ENCODE results near the gene TCL1B.
"Not testable (repeated sequence)": the region's sequence is repeated elsewhere in the genome, so short reads cannot be mapped to it uniquely, and the experiment has no call there.

TCL1B gene

DNA sequence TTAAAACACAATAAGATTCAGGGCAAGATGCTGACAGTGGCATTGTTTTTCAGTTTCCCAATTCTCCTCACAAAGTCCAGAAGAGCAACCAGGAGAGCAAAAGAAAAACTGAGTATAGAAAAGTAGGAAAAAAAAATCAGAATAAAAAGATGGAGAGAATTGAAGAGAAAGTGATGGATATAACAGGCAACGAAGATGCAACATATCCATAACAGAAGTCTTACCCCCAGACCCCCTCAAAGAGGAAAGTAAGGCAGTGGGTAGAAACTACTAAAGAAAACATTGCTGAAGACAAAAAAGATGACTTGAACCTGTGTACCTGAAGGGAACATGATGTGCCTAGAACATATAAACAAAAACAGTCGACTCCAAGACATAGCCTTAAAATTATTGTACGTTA lies 17.1 kb downstream of the TCL1B start:
- no peak for DNase-seq (ENCODE audit: low read depth)

DNA sequence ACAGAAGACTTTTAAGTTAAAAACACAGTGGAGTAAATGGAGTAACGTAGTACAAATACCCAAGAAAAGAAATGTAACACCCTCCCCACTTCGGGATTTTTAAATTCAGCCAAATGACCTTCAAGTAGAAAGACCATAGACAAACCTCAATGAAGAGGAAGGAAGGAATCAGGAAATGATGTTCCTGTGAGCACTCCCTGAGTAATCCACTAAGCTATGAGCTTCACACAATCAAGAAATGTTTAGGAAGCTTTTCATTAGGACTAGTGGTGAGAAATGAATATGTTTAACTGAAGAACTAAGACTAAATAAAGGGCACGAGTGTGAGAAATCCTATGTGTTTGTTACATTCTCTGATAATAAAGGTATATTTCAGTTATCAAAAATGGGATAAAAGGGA lies 17.6 kb downstream of the TCL1B start:
- no peak for DNase-seq (ENCODE audit: low read depth)

DNA sequence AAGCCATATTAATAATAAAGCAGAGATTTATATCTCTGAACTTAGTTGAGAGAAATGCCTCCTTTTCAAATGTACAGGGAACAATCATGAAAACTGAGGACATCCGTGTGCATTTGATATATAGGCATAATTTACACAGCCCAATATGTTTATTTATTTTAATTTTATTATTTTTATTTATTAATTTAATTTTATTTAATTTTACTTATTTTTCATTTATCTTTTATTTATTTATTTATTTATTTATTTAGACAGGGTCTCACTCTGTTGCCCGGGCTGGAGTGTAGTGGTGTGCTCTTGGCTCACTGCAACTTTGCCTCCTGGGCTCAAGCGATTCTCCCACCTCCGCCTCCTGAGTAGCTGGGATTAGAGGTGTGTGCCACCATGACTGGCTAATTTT lies 19.3 kb downstream of the TCL1B start:
- DNase-seq (ENCODE audit: low read depth): no peak

DNA sequence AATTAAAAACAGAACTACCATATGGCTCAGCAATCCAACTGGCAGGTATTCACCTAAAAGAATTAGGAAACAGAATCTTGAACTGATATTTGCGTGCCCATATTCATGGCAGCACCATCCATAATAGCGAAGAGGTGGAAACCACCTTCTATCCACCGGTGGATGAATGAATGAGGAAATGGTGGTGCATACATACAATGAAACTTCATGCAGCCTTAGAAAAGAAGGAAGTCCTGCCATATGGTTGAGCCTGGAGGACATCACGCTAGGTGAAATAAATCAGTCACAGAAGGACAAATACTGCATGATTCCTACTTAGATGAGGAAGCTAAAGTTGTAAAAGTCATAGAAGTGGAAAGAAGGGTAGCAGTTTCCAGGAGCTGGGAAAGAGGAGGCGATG lies 21.1 kb downstream of the TCL1B start:
- DNase-seq (ENCODE audit: low read depth): no peak

DNA sequence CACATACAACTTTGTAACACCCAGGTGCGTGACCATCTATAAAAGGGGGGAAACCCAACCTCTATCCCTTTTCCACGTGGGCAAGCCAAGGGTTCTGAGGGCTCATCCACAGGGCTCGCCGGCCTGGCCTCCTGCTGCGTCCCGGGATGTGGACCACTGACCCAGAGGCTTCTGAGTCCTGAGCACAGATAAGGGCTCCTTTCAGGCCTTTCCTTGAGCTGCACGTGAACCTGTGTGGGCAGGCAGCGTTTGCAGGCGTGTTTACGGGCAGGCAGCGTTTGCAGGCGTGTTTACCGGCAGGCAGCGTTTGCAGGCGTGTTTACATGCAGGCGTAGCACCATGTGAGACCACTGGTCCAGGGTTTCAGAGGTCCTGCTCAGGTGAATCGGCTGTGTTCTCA lies 23.9 kb downstream of the TCL1B start:
- DNase-seq (ENCODE audit: low read depth): no peak

DNA sequence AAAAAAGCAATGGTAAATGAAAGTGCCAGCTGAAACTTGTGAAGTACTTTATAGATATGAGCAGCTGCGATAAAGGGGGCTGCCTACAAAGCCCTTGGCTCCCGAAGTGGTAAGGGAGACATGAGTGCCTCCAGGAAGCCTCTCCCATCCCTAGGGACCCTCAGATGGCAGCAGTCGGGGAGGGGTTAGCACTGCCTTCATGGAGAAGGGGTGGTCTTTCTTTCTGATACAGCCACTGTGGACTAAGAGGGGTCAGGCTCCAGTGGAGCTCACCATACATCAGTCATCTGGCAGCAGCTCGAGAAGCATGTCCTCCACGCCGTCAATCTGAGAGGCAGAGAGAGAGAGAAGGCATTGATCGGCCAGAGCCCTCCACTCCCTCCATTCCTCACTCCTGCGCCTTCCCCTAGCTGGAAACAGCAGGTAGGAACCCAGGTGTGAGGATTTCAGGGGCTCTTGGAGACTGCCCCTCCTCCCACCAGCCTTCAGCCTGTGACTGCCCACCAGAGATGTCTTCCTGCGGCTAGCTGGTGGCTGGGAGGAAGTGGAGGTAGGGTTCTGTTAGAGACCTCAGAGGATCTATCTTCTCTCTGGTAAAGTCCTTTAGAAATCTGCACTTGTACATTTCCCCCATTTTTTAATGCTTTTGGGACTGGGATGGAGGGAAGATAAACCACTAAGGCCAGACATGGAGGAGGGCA lies 25.4 kb downstream of the TCL1B start:
- DNase-seq (ENCODE audit: low read depth): no peak

DNA sequence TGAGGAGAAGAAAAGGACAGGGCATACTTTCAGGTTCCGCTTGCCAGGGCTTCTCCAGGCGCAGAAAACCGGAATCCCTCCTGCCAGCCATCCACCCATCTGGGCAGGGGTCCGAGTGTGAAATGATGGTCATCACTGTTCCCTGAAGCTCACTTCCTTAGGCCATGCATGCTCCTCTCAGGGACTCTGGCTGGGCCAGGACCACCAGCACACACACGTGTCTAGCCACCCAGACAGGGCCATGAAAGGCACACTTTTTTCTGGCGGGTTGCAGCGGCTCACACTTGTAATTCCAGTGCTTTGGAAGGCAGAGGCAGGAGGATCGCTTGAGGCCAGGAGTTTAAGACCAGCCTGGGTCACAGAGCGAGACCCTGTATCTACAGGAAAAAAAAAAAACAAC lies 26.2 kb downstream of the TCL1B start:
- DNase-seq (ENCODE audit: low read depth): no peak

DNA sequence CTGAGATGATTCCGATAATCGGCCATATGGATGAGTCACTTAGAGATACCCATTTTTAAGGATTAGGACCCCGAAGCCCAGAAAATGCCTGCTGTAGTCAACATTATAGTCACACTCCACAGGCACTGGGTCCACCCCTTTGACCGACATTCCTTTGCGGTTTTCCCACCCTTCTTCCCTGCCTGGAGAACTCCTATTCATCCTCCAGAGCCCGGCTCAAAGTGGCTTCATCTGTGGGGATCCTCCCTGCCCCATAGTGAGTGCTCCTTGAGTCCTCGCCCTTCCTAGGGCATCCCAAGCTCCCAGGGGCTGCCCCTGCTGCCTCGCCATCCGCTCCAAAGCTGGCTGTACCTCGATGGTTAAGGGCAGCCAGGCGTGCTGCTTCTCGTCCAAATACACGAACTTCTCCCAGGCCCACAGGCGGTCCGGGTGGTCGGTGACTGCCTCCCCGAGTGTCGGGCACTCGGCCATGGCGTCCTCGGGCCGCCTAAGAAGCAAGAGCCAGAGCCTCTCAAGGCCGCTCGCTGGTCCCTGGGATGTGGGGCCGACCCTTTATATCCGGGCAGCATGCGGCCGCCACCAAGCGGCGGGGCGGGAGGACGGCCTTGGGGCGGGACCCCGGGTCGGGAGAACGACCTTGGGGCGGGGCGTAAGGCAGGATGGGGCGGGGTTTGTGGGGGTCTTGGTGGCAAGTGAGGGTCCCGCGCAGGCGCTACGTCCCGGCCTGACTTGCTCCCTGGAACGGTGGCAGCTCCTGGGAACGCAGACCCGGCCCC lies 27.6 kb downstream of the TCL1B start, which contains the start of gene TCL1A:
TSS of gene TCL1A (minus strand) at position 530 of the 776 bp plus-strand sequence. CDS start at position 471, 59 bp downstream.
- DNase-seq (ENCODE audit: low read depth): no peak

DNA sequence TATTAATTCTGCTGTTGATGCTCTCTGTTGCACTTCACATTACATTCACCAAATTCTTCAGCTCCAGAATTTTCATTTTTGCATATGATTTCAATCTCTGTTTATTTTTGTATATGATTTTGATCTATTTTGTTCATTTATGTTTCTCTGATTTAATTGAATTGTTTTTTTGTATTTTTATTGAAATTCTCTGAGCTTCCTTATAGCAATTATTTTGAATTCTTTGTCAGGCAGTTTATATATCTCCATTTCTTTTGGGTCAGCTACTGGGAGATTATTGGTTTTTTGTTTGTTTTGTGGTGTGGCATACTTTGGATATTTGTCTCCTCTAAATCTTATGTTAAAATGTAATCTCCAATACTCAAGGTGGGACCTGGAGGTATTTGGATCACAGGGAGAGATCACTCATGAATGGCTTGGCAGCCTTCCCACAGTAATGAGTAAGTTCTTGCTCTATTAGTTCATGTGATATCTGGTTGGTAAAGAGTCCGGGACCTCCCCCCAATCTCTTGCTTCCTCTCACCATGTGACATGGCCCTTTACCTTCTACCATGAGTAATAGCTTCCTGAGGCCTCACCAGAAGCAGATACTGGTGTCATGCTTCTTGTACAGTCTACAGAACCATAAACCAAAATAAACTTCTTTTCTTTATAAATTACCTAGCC lies 36.4 kb downstream of the TCL1B start:
- no peak for DNase-seq (ENCODE audit: low read depth)

DNA sequence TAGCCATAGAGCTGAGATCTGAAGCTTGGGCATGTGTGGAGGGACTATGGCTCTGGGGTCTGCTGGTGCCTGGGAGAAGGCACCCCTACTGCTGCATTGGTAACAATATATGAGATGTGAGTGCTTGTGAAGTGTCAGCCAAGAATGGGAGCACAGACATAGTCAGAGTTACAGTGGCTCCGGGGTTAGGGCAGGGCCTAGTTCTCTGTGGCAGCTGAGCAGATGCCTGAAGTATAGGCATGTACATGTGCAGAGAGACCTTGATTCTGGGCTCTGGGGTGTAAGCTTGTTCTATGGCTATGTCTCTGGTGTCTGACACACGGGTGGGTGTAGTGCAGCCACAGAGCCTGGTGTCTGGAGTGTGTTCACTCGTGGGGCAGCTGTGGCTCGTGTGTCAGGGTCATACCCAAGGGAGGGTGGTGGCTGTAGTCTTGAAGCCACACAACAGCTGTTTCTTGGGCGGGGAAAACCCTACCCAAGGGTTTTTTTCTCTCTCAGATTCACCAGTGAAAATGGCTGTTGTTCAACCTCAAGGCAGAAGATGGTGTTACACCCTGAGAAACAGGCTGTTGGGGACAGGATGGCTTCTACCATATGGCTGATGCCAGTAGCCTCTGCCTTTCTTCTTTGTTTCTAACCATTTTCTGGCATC lies 39.6 kb downstream of the TCL1B start:
- no peak for DNase-seq (ENCODE audit: low read depth)

DNA sequence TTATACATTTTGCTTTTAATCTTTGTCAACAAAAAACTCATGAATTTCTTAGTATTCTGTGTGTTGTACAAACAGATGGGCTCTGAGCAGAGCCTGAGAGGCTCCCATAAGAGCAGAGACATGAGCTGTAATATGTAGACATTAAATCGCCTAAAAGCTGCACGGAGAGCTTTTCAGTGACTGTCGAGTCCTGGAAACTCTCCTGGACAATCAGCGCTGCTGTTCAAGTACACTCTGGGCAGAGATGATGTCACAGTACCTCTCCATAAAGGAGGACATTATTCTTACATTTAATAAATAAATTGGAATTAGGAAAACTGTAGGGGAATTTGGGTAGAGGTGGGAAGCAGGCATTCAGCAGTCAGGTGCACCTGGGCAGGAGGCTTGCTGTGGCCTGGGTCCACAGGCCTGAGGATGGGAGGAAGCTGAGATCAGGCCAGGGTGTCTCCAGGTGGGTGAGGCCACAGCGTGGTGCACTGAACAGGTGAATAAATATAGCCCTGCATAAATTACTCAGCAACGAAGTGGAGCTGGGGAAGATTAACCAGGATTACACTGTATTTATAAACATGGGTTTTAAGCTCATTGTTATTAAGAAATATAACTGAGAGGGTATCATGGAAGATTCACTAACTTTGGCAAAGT lies 41.0 kb downstream of the TCL1B start:
- DNase-seq (ENCODE audit: low read depth): no peak

DNA sequence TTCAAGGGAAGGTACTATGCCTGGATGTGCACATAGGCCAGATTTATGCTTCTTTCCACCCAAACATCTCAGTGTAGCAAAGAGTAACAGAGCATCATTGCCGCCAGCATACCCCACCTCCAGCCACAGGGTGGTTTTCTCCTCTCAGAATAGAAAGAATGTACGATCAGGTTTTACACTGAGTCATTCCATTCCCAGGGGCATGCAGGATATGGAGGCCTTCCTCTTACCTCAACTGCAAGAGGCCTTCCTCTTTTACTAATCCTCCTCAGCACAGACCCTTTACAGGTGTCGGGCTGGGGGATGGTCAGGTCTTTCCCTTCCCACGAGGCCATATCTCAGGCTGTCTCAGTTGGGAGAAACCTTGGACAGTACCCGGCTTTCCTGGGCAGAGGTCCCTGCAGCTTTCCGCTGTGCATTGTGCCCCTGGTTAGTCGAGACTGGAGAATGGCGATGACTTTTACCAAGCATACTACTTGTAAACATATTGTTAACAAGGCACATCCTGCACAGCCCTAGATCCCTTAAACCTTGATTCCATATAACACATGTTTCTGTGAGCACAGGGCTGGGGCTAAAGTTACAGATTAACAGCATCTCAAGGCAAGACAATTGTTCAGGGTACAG lies 43.3 kb downstream of the TCL1B start:
- DNase-seq (ENCODE audit: low read depth): not testable (repeated sequence)

DNA sequence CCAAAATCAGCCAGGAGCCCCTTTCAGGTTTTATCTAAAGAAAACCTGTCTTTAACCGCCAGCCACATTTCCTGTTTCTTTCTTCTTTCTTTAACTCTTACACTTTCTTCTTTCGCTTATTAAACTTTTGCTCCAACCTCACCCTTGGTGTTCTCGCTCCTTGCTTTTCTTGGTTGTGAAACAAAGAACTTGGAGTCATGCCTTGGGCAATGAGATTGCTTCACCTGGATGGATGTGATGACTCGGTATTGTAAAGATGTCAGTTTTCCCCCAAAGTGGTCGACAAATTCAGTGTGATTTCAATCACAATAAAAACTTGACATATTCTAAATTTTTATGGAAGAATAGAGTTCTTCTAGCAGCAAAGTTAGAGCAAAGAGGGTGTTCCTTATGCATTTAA lies 43.9 kb downstream of the TCL1B start:
- DNase-seq (ENCODE audit: low read depth): no peak

DNA sequence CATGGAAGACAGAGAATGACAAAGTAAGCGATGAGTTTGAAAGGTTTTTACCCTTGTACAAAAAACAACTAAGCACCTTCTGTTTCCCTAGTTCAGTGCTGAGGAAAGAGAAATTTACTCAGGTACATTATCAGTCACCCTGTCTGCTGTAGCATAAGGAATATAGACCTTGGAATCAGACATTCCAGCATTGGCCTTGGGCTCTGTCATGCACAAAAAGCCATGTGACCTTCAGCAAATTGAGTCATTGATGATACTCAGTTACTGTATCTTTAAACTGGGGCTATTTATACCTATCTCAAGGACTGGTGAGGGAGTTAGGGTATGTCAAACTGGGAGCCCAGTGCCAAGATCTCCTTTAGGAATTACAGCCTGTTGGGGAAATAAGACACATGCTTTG lies 47.0 kb downstream of the TCL1B start:
- DNase-seq (ENCODE audit: low read depth): no peak

DNA sequence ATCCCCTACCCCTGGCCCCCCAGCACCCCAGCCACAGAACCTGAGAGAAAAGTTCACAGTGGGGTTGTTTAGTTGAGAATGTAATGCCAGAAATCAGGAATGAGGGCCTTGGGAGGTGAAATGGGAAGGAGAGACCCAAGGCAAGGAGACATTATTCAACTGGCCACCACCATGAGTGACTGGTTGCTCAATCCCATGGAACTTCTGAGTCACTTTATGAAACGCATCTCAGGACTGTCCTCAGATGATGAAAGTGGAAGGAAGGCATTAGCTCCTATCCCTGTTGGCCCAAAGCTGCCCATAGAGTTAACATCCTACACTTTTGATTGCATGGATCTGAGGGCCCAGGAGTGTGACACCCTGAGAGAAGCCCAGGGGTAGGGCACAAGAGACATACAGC lies 53.1 kb downstream of the TCL1B start:
- DNase-seq (ENCODE audit: low read depth): no peak

DNA sequence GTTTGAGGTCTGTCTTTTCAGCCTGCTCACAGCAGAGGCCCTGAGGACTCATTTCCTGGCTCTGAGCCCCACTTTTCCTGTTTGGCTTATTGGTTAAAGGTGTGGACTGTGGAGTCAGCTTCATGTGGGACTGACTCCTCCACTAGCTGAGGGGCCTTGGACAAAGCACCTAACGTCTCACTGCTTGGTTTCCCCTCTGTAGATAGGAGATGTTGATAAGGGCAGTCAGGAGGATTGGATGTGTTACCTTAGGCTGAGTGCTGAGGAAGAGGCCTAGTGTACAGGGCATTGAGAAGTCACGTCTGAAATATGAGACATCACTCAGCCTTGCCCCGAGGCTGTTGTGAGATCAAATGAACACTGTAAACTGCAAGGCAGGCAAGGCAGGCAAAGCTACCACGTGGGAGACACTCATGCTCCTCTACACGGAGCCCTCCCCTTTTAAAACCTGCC lies 54.8 kb downstream of the TCL1B start:
- no peak for DNase-seq (ENCODE audit: low read depth)

DNA sequence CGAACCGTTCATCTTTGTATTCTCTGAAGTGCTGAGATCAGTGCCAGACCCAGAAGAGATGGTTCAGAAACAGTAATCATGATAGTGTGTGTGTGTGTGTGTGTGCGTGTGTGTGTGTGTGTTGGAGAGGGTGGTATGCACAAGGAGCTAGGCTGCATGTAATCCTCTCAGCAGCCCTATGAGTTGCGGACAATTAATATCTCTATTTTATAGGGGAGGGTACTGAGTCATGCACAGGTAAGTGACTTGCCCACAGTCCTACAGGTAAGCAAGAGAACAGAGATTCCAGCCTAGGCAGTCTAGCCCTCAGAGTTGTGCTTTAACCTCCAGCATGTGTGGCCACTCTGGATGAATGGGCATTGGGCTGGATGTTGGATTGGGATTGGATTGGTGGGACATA lies 55.6 kb downstream of the TCL1B start:
- no peak for DNase-seq (ENCODE audit: low read depth)
